LNCaP clone FGC (cell line): ENCODE measurements around the gene SNRPD2.
A peak's percentile ranks its signal among the peaks of the same experiment; 100 is the strongest.
"Not testable (repeated sequence)": the region's sequence is repeated elsewhere in the genome, so short reads cannot be mapped to it uniquely, and the experiment has no call there.

Source experiments
- DNase-seq: peaks from one replicate; pipeline ENCODE4 v3.0.0-alpha.2; 2011; ENCODE audit warnings: low read depth
- H3K4me3 ChIP-seq: 2 replicates; pipeline ENCODE4 v1.5.1; 2011; ENCODE audit warnings: mild to moderate bottlenecking, low read depth, low read length, control low read depth
- TF ChIP-seq, protein P1 (sequence below): IDR thresholded peaks from 2 replicates; pipeline ENCODE4 v1.5.1; 2012; ENCODE audit warnings: mild to moderate bottlenecking; ENCODE audit not compliant: control insufficient read depth, insufficient read depth; ENCODE audit errors: extremely low read depth

SNRPD2 gene

DNA sequence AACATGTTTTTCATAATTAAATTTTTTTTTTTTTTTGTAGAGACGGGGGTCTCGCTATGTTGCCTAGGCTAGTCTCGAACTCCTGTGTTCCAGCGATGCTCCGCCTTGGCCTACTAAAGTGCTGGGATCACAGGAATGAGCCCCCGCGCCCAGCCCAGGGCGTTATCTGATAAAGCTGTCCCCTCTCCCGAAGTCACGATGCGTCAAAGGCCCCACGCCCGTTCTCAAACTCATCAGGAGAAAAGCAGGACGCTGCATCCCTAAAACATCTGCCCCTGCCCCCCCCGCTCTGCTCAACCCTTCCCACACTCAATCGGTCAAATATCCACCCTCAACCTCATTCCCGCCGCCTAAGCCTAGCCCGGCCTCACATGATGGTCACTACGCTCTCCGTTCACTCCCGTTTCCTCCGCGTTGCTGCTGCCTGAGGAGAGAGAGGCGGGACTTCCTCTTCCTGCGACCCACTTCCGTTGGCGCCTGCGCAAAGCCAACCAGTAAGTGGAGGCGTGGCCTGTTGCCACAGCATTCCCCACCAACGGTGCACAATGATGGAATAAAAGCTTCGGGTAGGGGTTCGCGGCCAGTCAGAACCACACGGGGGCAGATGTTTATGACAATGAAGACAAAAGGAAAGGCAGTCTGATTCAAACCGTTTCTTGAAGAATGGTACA, at the start of gene SNRPD2:
SNRPD2 (minus strand) TSS at position 438 of the 671 bp plus-strand sequence; CDS start at position 373, 65 bp downstream.
- peak within 1 kb of the TSS; percentile 70 for H3K4me3 ChIP-seq
- TF ChIP-seq, protein P1, sequence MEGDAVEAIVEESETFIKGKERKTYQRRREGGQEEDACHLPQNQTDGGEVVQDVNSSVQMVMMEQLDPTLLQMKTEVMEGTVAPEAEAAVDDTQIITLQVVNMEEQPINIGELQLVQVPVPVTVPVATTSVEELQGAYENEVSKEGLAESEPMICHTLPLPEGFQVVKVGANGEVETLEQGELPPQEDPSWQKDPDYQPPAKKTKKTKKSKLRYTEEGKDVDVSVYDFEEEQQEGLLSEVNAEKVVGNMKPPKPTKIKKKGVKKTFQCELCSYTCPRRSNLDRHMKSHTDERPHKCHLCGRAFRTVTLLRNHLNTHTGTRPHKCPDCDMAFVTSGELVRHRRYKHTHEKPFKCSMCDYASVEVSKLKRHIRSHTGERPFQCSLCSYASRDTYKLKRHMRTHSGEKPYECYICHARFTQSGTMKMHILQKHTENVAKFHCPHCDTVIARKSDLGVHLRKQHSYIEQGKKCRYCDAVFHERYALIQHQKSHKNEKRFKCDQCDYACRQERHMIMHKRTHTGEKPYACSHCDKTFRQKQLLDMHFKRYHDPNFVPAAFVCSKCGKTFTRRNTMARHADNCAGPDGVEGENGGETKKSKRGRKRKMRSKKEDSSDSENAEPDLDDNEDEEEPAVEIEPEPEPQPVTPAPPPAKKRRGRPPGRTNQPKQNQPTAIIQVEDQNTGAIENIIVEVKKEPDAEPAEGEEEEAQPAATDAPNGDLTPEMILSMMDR, result no peak
- DNase-seq, result peak; percentile 64

GRCh38 chr19:45739498-45740439, 48.0 kb upstream of the SNRPD2 start:
- TF ChIP-seq, protein P1, result no peak
- H3K4me3 ChIP-seq, result no peak overlapping the region
- DNase-seq, result no peak

- no peak within 1 kb of the TSS for H3K4me3 ChIP-seq
- DNase-seq, result no peak
Observed at GRCh38 chr19:45733160-45733810, 41.5 kb upstream of the SNRPD2 start, which contains the start of gene MEIOSIN. Gene MEIOSIN (plus strand): TSS chr19:45733439. CDS start chr19:45735377, 1,938 bp downstream.

DNA sequence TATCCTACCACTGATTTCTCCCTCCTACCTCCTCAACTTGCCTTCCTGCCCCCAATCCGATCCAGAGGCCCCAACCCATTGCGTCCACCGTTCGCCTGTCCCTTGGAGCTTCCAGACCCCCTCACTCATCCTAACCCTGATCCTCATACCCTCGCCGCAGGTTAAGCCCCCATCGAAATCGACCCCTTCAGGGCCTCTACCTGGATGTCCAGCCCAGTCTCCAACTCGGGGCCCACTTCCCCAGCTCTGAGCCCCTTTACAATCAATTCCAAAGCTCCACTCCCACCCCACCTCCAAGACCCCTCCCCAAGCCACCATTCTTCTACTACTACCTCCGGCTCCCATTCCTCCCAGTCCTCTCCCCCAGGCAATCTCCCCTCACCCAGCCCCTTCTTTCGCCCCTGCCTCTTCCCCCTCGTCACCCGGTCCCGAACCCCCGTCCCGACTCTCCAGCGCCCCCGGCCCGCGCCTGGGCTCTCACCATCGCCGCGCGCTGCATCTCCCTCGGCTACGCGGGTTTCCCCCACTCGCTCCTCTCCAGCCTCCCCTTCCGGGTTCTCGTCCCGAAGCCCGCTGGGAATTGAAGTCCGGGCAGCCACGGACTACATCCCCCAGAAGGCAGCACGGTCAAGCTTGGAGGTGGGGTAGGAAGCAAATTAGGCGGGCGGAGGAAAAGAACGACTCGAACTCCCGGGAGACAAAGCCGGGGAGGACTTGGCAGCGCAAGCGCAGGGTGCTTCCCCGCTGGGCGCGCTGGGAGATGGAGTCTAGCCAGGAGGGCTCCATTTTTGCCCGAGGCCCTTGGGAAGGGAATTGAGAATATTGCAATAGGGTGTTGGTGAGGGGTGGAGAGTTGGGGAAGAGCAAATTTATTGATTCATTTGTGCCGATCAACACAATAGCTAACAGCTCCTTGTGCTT, 38.9 kb upstream of the SNRPD2 start, which contains the start of gene FBXO46:
FBXO46 (minus strand) TSS at position 529 of the 921 bp plus-strand sequence. CDS start 17,401 bp downstream, outside the sequence.
- peak; percentile 85 for DNase-seq
- H3K4me3 ChIP-seq, result peak within 1 kb of the TSS; percentile 72
- TF ChIP-seq, protein P1, result no peak

More at GRCh38 chr19:45733160-45733810, 41.5 kb upstream of the SNRPD2 start, which contains the start of gene MEIOSIN:
- TF ChIP-seq, protein P1, result no peak

DNA sequence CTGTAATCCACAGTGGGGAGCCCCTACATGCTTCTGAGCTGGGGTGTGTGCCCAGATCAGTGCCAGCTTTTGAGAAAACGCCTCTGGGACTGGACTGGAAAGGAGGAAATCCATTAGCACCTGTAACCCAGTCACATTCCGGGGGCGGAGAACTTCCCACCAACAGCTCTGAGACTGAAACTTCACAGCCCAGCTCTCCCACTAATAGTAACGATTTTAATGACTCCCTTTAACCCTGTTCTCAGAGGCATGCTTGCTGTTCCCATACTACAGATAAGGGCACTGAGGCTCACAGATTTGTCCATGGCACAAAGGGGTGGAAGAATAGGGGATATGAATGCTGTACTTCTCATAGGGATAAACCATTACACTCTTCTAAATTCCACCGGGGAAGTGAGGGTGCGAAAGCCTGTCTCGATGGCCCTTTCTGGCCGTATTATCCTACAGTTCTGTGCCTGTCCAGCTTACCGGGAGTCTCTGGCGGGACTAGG, 38.1 kb upstream of the SNRPD2 start:
- no peak for DNase-seq
- TF ChIP-seq, protein P1, result no peak
- H3K4me3 ChIP-seq, result peak overlapping the region; percentile 72

DNA sequence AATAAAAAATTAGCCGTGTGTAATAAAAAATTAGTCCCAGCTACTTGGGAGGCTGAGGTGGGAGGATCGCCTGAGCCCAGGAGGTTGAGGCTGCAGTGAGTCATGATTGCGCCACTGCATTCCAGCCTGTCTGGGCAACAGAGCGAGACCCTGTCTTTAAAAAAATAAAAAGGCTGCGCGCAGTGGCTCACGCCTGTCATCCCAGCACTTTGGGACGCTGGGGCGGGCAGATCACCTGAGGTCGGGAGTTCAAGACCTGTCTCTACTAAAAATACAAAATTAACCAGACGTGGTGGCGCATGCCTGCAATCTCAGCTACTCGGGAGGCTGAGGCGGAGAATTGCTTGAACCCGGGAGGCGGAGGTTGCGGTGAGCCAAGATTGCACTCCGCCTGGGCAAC, 36.9 kb upstream of the SNRPD2 start:
- DNase-seq, H3K4me3 ChIP-seq: not testable (repeated sequence)

GRCh38 chr19:45720065-45720464, 28.3 kb upstream of the SNRPD2 start:
- DNase-seq, H3K4me3 ChIP-seq: not testable (repeated sequence)
